ENCODE data around the gene KCNMA1. TPM values are rescaled to one million over a fixed set of nuclear protein-coding genes. Genes with fewer than 3 reads are reported as not detected.

KCNMA1 gene
- total RNA-seq, 1 donor from 2014 or later, result 0.17 TPM

GRCh38 chr10:77457721-77458120 is 179.9 kb downstream of the KCNMA1 start:
- intact Hi-C loops (cut with micrococcal nuclease), result no loop called here

- intact Hi-C loops (cut with micrococcal nuclease), result no loop called here
Measured at GRCh38 chr10:77457266-77457665, 180.3 kb downstream of the KCNMA1 start.

DNA sequence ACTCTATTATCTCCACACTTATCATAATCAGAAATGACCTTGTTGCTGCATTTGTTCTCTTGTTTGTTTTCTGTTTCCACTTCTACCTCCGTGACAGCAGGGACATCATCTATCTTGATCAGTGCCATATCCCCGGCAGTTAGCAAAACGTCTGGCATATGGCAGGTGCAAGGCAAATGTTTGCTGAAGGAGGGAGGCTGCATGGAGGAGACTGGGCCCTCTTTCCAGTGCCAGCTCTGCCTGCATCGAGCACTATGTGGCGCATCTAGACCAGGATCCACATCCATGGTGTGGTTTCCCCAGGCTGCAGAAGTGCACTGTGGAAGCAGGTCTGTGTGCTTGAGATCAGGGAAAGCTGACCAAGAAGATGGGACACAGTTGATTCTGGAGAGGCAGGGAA is 181.2 kb downstream of the KCNMA1 start:
- intact Hi-C loops (cut with micrococcal nuclease), result no loop called here

DNA sequence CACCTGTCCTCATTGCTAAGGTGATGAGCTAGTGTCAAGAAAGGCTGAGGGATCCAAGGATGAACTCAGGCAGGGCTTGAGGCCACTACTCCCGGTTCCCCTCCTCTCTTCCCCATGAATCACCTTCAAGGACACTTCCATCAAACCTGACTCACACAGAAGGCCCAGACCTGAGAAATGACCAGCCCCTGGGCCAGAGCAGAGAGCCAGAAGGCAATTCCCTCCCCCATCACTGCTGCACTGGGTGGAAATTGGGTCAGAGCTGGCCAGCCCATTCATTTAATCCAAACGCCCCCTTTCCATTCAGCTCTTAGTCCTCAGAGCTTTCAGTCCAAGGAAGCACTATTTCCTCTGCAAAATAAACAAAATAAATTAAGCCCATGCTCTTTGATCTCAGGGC is 182.0 kb downstream of the KCNMA1 start:
- intact Hi-C loops (cut with micrococcal nuclease), result no loop called here

- intact Hi-C loops (cut with micrococcal nuclease), result no loop called here
Measured at GRCh38 chr10:77452952-77453564, 184.6 kb downstream of the KCNMA1 start.

DNA sequence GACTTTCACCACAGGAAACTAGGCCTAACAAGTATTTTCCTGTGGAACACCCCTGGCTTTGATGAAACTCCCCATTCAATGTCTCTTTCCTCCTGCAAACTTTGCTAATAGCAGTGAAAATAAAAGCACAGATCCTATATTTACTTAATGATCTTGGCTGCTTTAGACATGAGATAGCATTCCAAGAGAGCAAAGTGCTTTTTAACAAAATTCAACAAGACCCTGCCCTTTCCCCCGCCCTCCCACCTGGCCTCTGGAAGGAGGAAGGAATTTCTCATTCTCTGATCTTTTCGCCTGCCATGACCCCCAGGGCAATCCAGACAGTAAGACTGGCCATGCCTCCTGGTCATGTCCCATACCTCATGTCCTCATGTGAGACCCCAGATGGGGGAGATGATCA is 185.7 kb downstream of the KCNMA1 start:
- intact Hi-C loops (cut with micrococcal nuclease), result no loop called here

DNA sequence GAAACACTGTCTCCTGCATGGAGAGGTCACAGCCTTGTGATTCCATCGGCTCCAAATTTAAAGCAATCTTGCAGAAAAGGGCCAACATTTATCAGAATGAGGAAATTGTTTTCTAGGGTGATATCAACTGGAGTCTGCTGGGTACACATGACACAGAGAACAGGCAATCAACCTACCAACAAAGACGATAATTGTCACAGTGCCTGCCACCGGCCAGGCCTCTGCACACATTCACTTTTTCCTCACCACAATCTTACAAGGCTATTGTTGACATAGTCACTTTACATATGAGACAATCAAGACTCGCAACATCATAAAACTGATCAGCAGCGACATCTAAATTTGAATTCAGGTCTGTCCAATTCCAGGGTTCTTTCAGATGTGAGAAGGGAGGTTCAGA is 189.4 kb downstream of the KCNMA1 start:
- intact Hi-C loops (cut with micrococcal nuclease), result no loop called here

DNA sequence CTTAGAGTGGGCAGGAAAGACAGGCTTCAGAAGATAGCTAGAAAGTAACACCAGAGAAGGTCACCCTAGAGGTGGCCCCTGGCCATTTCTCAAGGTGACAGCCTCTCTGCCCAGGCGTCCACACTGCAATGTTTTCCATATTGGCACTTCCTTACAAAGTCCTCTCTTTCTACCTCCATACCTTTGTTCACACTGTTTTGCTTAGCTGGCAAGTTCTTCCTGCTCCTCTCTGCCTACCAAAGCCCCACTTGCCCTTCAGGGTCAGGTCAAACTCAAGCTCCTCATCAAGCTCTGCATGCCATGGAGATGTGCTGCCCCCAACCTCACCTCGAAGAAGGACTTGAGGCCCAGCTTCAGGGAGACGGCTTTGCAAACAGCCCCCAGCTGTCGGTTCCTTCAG is 190.9 kb downstream of the KCNMA1 start:
- intact Hi-C loops (cut with micrococcal nuclease), result no loop called here

DNA sequence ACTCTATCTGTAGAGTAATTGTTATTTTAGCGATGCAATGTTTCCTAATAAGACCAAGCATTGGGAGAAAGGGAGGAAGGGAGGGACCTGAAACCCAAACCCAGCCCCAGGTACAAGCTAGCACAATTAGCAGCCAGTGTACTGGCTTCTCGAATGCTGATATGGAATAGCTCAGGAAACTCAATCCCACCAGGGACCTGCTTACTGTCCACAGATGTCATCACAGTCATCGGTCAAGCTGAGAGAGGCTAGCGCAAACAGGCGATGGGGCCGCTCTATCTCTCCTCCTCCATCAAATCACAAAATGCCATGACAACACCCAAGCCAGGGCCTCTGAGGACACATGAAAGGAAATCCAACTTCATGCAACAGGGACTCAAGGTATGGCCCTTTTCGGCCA is 192.1 kb downstream of the KCNMA1 start:
- intact Hi-C loops (cut with micrococcal nuclease), result no loop called here

GRCh38 chr10:77444041-77444440 is 193.6 kb downstream of the KCNMA1 start:
- intact Hi-C loops (cut with micrococcal nuclease), result no loop called here

GRCh38 chr10:77442699-77443189 is 194.9 kb downstream of the KCNMA1 start:
- intact Hi-C loops (cut with micrococcal nuclease), result no loop called here

- intact Hi-C loops (cut with micrococcal nuclease), result no loop called here
Measured at GRCh38 chr10:77441353-77442166, 196.0 kb downstream of the KCNMA1 start.

DNA sequence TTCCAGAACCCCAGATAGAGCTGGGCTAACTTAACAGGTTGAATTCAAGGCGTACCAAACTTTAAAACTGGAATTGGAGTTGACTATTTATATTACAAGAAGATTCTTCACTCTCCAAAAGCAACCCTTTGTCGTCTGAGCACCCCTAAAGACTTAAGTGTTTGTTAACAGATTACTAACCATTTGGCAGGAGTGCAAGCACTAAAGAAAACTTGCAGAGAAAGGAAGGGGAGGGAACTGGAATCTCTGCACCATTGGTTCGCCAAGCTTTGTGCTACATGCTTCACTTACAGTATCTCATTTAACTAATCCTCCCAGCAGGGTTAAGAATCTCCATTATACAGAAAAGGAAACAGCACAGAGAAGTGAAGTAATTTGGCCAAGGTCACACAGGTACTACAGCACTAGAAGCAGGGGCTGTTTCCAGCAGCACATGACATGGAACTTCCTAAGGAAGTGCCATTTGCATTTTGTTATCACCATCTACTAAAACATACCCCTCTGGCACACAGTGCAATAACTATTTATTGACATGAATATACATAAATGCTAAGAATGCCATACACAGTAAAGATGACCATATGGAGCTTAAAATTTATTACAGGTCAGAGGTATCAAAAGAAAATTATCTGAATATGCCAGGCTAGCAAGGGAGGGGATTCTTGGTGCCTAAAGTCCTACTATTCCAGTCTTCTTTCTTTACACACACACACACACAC is 201.2 kb downstream of the KCNMA1 start:
- intact Hi-C loops (cut with micrococcal nuclease), result no loop called here

- intact Hi-C loops (cut with micrococcal nuclease), result no loop called here
Measured at GRCh38 chr10:77433546-77433945, 204.1 kb downstream of the KCNMA1 start.

GRCh38 chr10:77431980-77432797 is 205.4 kb downstream of the KCNMA1 start:
- intact Hi-C loops (cut with micrococcal nuclease), result no loop called here

DNA sequence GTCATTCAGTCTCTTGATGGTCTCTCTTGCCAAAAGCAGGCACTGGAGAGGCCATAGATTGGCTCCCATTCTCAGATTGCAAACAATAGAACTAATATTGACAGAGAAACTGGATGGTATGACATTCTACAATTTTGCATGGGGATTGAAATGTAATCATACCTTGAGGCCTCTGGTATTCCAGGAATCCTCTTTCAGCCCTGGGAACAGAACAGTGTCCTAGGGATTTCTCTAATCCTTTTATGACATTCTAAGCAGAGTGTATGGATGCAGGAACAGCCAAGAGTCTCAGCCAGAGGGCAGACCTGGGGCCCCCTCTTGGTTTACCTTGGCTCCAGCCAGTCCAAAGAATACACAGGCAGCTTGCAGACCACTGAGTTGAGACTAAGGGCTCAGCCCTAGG is 206.4 kb downstream of the KCNMA1 start:
- intact Hi-C loops (cut with micrococcal nuclease), result no loop called here

- intact Hi-C loops (cut with micrococcal nuclease), result no loop called here
Measured at GRCh38 chr10:77430530-77430929, 207.1 kb downstream of the KCNMA1 start.

DNA sequence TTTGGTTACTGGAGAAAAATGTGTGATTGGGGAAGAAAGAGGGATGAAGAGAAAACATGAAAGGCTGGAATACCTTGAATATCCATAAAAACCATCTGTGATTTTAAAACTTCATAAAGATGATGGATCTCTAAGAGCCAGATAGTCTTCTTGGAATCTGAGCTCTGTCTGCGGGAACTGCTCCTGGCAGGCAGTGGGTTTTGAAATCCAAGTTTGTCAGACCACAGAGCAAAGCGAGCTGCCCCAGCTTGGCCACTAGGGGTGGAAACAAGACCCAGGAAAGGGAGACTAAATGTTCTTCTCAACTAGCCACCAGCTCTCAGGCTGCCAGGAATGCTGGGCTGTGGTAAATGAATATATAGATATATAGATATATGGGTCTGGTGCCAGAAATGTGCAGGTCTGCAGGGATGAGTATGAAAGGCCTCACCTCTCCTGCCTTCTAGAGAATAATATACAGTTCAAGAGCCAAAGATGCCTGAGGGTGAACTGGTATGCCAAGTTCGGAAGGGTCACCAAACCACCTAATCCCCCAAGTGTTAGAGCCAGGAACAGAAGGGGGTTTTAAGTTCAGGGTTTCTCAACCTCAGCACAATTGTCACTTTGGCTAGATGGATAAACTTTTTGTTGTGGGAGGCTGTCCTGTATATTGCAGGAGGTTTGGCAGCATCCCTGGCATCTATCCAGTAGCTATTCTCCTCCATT is 208.8 kb downstream of the KCNMA1 start:
- intact Hi-C loops (cut with micrococcal nuclease), result no loop called here

DNA sequence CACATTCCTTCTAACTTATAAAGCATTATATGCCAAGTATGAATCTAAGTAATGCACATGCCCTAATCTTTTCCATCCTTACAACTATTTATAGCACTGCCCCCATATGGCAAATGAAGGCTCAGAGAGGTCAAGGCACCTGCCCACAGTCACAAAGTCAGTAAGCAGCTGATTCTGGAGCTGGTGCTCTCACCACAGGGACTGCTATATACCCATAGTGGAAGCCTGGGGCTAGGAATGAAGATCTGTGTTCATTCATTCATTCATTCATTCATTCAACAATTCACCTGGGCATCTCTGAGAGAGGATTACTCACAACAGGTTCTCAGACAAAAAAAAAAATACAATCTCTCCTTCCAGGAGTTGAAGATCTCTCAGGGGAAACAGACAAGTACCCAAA is 213.4 kb downstream of the KCNMA1 start:
- intact Hi-C loops (cut with micrococcal nuclease), result no loop called here

DNA sequence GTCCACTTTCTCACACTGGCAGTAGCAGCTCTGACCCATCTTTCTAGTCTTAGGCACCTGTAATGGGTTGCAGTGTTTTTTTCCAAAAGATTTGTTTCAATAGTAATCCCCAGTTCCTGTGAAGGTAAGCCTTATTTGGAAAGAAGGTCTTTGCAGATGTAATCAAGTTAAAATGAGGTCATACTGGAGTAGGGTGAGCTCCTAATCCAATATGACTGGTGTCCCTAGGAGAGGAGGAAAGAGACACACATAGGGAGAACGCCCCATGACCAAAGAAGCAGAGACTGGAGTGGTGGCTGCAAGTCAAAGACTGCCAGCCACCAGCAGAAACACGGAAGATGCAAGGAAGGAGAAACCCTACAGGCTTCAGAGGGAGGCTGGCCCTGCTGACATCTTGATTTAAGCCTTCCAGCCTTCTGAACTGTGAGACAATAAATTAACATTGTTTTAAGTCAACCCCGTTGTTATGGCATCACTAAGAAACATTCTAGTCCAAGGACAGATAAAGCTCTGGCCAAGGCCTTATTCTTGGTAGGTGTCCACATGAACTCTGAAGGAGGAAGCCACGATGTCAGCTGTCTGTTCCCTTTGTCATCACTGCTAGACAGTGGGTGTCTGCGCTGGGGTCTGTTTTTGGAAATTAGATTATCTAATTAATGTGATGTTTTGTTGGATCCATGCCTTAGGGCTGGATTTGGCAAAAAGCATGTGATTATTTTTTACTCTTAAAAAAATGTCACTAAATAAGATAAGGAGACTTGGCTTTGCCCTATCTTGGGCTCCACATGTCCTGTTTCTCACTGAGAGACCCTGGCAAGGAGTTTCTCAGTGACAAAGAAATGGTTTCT is 214.9 kb downstream of the KCNMA1 start:
- intact Hi-C loops (cut with micrococcal nuclease), result no loop called here

All from T-helper 1 cell treated with Interleukin-12 subunit alpha and Interleukin-12 subunit beta and Interleukin-4 antibody, amounts not matched to agents 30 ng/mL and 1 ng/mL, for 36 hours (primary cell).